HG02623 (cell line): ENCODE data around the gene COL4A3.
"Not testable (repeated sequence)": the region's sequence is repeated elsewhere in the genome, so short reads cannot be mapped to it uniquely, and the experiment has no call there.

Experiments used
- ATAC-seq: cut with Tn5 transposase; IDR thresholded peaks from one replicate; pipeline ENCODE4 v1.9.1; 2021; ENCODE audit warnings: moderate library complexity; ENCODE audit not compliant: unreplicated experiment

The COL4A3 gene

GRCh38 chr2:227205701-227206100 lies 41.3 kb downstream of the COL4A3 start:
- ATAC-seq, result no peak

GRCh38 chr2:227206406-227206805 lies 42.0 kb downstream of the COL4A3 start:
- ATAC-seq, result no peak

- ATAC-seq, result no peak
These were observed 43.1 kb downstream of the COL4A3 start for GRCh38 chr2:227207573-227207972.

GRCh38 chr2:227214622-227215041 lies 50.2 kb downstream of the COL4A3 start:
- ATAC-seq, result no peak

- no peak for ATAC-seq
These were observed 55.1 kb downstream of the COL4A3 start for GRCh38 chr2:227219312-227220105.

- no peak for ATAC-seq
These were observed 56.7 kb downstream of the COL4A3 start for GRCh38 chr2:227221120-227221519.

- ATAC-seq, result no peak
These were observed 57.9 kb downstream of the COL4A3 start for GRCh38 chr2:227222292-227222691.

GRCh38 chr2:227225641-227226040 lies 61.2 kb downstream of the COL4A3 start:
- ATAC-seq, result not testable (repeated sequence)

- ATAC-seq, result no peak
These were observed 63.7 kb downstream of the COL4A3 start for GRCh38 chr2:227228061-227228667.

- ATAC-seq, result no peak
These were observed 65.7 kb downstream of the COL4A3 start for GRCh38 chr2:227230151-227230550.

GRCh38 chr2:227234429-227234828 lies 70.0 kb downstream of the COL4A3 start:
- ATAC-seq, result no peak

- ATAC-seq, result no peak
These were observed 73.4 kb downstream of the COL4A3 start for GRCh38 chr2:227237786-227238185.

- peak; percentile 57 for ATAC-seq
These were observed 74.1 kb downstream of the COL4A3 start for GRCh38 chr2:227238238-227239237.

GRCh38 chr2:227241005-227241404 lies 76.6 kb downstream of the COL4A3 start:
- no peak for ATAC-seq

GRCh38 chr2:227248876-227249275 lies 84.5 kb downstream of the COL4A3 start:
- ATAC-seq, result no peak

GRCh38 chr2:227252831-227253230 lies 88.4 kb downstream of the COL4A3 start:
- ATAC-seq, result no peak

- ATAC-seq, result no peak
These were observed 92.2 kb downstream of the COL4A3 start for GRCh38 chr2:227256605-227257004.

- ATAC-seq, result no peak
These were observed 93.4 kb downstream of the COL4A3 start for GRCh38 chr2:227257820-227258219.

GRCh38 chr2:227260041-227260440 lies 95.6 kb downstream of the COL4A3 start:
- ATAC-seq, result no peak

GRCh38 chr2:227267410-227268115 lies 103.1 kb downstream of the COL4A3 start:
- no peak for ATAC-seq

GRCh38 chr2:227280895-227281294 lies 116.5 kb downstream of the COL4A3 start:
- ATAC-seq, result no peak
